Transverse colon (tissue), 3 donors: ENCODE results near the gene SLC36A2.

Source experiments
- POLR2A ChIP-seq: fragments of 450-650 bp; IDR thresholded peaks from one replicate; pipeline ENCODE4 v1.6.1; 2016; ENCODE audit warnings: antibody characterized with exemption, mild to moderate bottlenecking, moderate library complexity
- TF ChIP-seq, protein P1 (sequence below), 5 experiments: fragments of 200-600 bp in 3 of 5; fragments of 450-650 bp in 2 of 5; sonication (generic) in 3 of 5; IDR thresholded peaks; 1 replicate in 2 of 5; 2 replicates in 3 of 5; pipeline ENCODE4 v1.5.1; 2016 to 2017; ENCODE audit warnings: antibody characterized with exemption in 5 of 5, inconsistent platforms in 3 of 5, mild to moderate bottlenecking in 2 of 5, moderate library complexity in 1 of 5

DNA sequence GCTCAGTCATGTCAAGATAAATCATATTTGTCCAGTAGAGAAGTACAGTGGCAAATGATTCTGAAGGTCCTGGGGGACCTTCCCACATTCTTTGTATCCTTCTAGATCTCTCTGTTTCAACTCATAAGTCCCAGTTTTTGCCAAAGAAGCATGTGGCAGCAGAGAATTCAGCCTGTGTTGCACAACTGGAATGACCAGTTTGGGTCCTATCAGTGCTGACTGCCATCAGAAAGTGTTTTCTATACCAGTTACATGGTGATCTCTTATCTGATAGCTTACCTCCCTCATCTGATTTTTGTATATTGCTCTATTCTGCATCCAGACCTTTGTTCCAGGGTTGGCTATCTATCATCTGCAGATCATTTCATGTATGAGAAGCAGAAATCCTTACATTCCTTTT is 72.7 kb downstream of the SLC36A2 start:
- TF ChIP-seq POLR2A = no peak
- TF ChIP-seq, protein P1, sequence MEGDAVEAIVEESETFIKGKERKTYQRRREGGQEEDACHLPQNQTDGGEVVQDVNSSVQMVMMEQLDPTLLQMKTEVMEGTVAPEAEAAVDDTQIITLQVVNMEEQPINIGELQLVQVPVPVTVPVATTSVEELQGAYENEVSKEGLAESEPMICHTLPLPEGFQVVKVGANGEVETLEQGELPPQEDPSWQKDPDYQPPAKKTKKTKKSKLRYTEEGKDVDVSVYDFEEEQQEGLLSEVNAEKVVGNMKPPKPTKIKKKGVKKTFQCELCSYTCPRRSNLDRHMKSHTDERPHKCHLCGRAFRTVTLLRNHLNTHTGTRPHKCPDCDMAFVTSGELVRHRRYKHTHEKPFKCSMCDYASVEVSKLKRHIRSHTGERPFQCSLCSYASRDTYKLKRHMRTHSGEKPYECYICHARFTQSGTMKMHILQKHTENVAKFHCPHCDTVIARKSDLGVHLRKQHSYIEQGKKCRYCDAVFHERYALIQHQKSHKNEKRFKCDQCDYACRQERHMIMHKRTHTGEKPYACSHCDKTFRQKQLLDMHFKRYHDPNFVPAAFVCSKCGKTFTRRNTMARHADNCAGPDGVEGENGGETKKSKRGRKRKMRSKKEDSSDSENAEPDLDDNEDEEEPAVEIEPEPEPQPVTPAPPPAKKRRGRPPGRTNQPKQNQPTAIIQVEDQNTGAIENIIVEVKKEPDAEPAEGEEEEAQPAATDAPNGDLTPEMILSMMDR (IDR thresholded peaks at IDR 0.05) = no peak
